Fibroblast of lung (primary cell): ENCODE measurements around the gene CYTH1. TPM values are rescaled to one million over a fixed set of nuclear protein-coding genes. Genes with fewer than 3 reads are reported as not detected.

ENCODE experiments used
- DNase-seq, 2 donors: peaks; one replicate each; pipeline versions ENCODE4 v3.0.0 to v3.0.0-alpha.2; 2010; ENCODE audit warnings: low read depth in 2 of 2
- H2AFZ ChIP-seq: 2 replicates; pipeline ENCODE4 v1.5.1; 2012; ENCODE audit warnings: low read length, control low read depth, inconsistent platforms
- H3K27ac ChIP-seq: 2 replicates; pipeline ENCODE4 v1.5.1; 2011; ENCODE audit warnings: low read length, control low read depth; ENCODE audit not compliant: insufficient read depth
- H3K27me3 ChIP-seq: 2 replicates; pipeline ENCODE4 v1.5.1; 2011; ENCODE audit warnings: mild to moderate bottlenecking, low read length; ENCODE audit not compliant: control insufficient read depth, insufficient read depth
- H3K36me3 ChIP-seq: 2 replicates; pipeline ENCODE4 v1.5.1; 2011; ENCODE audit warnings: low read length; ENCODE audit not compliant: control insufficient read depth, insufficient read depth
- H3K4me1 ChIP-seq: 2 replicates; pipeline ENCODE4 v1.5.1; 2011; ENCODE audit warnings: low read length; ENCODE audit not compliant: control insufficient read depth, insufficient read depth; ENCODE audit errors: extremely low read depth
- H3K4me2 ChIP-seq: 2 replicates; pipeline ENCODE4 v1.5.1; 2011; ENCODE audit warnings: low read length, control low read depth; ENCODE audit not compliant: insufficient read depth; ENCODE audit errors: extremely low read depth
- H3K4me3 ChIP-seq, 4 experiments: fragments of 200-600 bp in 1 of 4; sonication (generic) in 1 of 4; replicated peaks in 1 of 4; 2 replicates each; pipeline ENCODE4 v1.5.1; 2011 to 2016; ENCODE audit warnings: low read length in 4 of 4, low read depth in 3 of 4, mild to moderate bottlenecking in 3 of 4, control low read depth in 2 of 4, inconsistent platforms in 1 of 4, mixed read lengths in 1 of 4; ENCODE audit not compliant: insufficient read depth in 1 of 4; ENCODE audit errors: control extremely low read depth in 1 of 4
- H3K79me2 ChIP-seq: 2 replicates; pipeline ENCODE4 v1.5.1; 2012; ENCODE audit warnings: mild to moderate bottlenecking, low read length, inconsistent platforms; ENCODE audit not compliant: control insufficient read depth, insufficient read depth
- H3K9ac ChIP-seq: 2 replicates; pipeline ENCODE4 v1.5.1; 2011; ENCODE audit warnings: mild to moderate bottlenecking, low read length, control low read depth; ENCODE audit not compliant: insufficient read depth
- H3K9me3 ChIP-seq: 2 replicates; pipeline ENCODE4 v1.5.1; 2012; ENCODE audit warnings: low read depth, low read length; ENCODE audit not compliant: control insufficient read depth, insufficient read depth
- H4K20me1 ChIP-seq: 2 replicates; pipeline ENCODE4 v1.5.1; 2011; ENCODE audit warnings: low read length; ENCODE audit not compliant: control insufficient read depth, insufficient read depth; ENCODE audit errors: extremely low read depth
- EZH2 ChIP-seq: IDR thresholded peaks from 2 replicates; pipeline ENCODE4 v1.5.1; 2012; ENCODE audit warnings: low read length, control low read depth, mild to moderate bottlenecking; ENCODE audit errors: missing control alignments
- polyA plus RNA-seq, 2 donors: library from polyadenylated mRNA; depleted of rRNA in 1 of 2; stranded (reverse) in 1 of 2; unstranded in 1 of 2; fragments of >200 nt; gene quantifications; 2 replicates each; pipeline ENCODE4 v1.2.1, GENCODE V29; 2011 to 2012; ENCODE audit warnings: missing spikeins in 1 of 2
- total RNA-seq: library from RNA; depleted of rRNA; stranded (reverse); fragments of >200 nt; gene quantifications from 2 replicates; pipeline ENCODE4 v1.2.1, GENCODE V29; 2014
- TF ChIP-seq, protein P1 (sequence below), 2 donors: IDR thresholded peaks in 1 of 2; conservative IDR thresholded peaks in 1 of 2; 1 replicate in 1 of 2; 2 replicates in 1 of 2; pipeline ENCODE4 v1.5.1; 2011 to 2012; ENCODE audit warnings: low read length in 2 of 2, control low read depth in 1 of 2, inconsistent platforms in 1 of 2, low read depth in 1 of 2, mild to moderate bottlenecking in 1 of 2

CYTH1 gene
- total and polyA plus RNA-seq, 2 donors (not counting 1 experiment from before 2014, with no cell fraction given) = 8.9 to 9.9 TPM

DNA sequence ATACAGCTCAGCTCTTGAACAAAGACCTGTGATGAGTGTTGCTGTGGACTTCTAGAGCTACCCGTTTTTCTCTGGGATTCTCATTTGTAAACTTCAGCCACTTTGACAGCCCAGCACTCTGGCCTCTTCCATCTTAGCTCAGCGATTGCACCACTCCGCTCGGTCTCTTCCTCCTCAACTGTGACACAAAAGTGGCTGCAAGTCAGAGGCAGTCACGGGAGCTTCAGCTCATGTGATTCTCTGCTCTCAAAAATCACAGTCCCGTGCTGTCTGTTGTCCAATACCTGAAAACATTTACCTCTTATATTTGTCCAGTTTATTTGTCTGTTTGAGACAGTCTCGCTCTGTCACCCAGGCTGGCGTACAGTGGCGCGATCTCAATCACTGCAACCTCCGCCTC is 129.2 kb downstream of the CYTH1 start:
- Histone ChIP-seq H3K4me2 (no peak overlapping the region), H4K20me1 (no peaks in the 10 kb centered on the region), H3K27ac (no peak overlapping the region), H3K4me3 (no peak overlapping the region), H2AFZ (no peak overlapping the region), H3K79me2 (no peaks in the 10 kb centered on the region), H3K9me3 (no peaks in the 10 kb centered on the region), H3K27me3 (peaks cover 9% of the 10 kb centered on the region), H3K36me3 (no peaks in the 10 kb centered on the region), H3K4me1 (no peaks in the 10 kb centered on the region), H3K9ac (no peak overlapping the region)
- TF ChIP-seq, protein P1, sequence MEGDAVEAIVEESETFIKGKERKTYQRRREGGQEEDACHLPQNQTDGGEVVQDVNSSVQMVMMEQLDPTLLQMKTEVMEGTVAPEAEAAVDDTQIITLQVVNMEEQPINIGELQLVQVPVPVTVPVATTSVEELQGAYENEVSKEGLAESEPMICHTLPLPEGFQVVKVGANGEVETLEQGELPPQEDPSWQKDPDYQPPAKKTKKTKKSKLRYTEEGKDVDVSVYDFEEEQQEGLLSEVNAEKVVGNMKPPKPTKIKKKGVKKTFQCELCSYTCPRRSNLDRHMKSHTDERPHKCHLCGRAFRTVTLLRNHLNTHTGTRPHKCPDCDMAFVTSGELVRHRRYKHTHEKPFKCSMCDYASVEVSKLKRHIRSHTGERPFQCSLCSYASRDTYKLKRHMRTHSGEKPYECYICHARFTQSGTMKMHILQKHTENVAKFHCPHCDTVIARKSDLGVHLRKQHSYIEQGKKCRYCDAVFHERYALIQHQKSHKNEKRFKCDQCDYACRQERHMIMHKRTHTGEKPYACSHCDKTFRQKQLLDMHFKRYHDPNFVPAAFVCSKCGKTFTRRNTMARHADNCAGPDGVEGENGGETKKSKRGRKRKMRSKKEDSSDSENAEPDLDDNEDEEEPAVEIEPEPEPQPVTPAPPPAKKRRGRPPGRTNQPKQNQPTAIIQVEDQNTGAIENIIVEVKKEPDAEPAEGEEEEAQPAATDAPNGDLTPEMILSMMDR (conservative IDR thresholded peaks at IDR 0.05 in 1 of 2, IDR thresholded peaks at IDR 0.05 in 1 of 2; ENCODE audit: low read depth in 1 of 2, low read length in 2 of 2) = no peak
- no peak for TF ChIP-seq EZH2
- DNase-seq = no peak

DNA sequence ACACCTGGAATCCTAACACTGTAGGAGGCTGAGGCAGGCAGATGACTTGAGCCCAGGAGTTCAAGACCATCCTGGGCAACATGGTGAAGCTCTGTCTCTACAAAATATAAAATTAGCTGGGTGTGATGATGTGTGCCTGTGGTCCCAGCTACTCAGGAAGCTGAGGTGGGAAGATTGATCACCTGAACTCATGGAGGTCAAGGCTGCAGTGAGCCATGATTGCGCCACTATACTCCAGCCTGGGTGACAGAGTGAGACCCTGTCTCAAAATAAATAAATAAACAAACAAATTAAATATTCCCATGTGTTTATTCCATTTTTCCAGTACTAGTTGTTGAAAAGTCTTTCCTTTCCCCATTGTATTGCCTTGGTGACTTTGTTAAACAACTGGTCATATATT is 130.0 kb downstream of the CYTH1 start:
- no peak for DNase-seq
- Histone ChIP-seq H3K4me1 (no peaks in the 10 kb centered on the region), H3K9ac (no peak overlapping the region), H3K36me3 (no peaks in the 10 kb centered on the region), H3K79me2 (no peaks in the 10 kb centered on the region), H2AFZ (no peak overlapping the region), H3K9me3 (no peaks in the 10 kb centered on the region), H4K20me1 (no peaks in the 10 kb centered on the region), H3K27ac (no peak overlapping the region), H3K4me3 (no peak overlapping the region), H3K27me3 (peaks cover 9% of the 10 kb centered on the region), H3K4me2 (no peak overlapping the region)
- TF ChIP-seq, protein P1 (conservative IDR thresholded peaks at IDR 0.05 in 1 of 2, IDR thresholded peaks at IDR 0.05 in 1 of 2; ENCODE audit: low read depth in 1 of 2, low read length in 2 of 2) = no peak
- no peak for TF ChIP-seq EZH2

DNA sequence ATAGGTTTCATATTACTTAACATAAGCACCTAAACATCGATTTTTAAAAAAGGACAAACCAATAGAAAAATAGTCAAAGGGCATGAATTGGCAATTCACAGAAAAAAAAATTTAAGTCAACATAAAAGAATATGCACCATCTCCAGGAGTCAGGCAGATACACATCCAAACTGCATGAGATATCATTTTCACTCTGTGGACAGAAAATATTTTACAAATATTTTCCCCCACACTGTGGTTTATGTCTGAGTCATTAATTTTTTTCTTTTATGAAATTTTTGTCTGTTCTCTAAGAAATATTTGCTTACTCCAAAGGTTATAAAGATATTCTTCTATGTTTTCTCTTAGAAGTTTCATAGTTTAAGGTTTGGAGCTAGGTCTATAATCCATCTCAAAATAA is 130.5 kb downstream of the CYTH1 start:
- Histone ChIP-seq H3K4me1 (no peaks in the 10 kb centered on the region), H3K36me3 (no peaks in the 10 kb centered on the region), H3K4me3 (no peak overlapping the region), H3K79me2 (no peaks in the 10 kb centered on the region), H3K27ac (no peak overlapping the region), H3K9ac (no peak overlapping the region), H2AFZ (no peak overlapping the region), H3K27me3 (peaks cover 9% of the 10 kb centered on the region), H3K4me2 (no peak overlapping the region), H3K9me3 (no peaks in the 10 kb centered on the region), H4K20me1 (no peaks in the 10 kb centered on the region)
- peak in 1 of 2 donors; percentile 17 for DNase-seq
- no peak for TF ChIP-seq EZH2
- TF ChIP-seq, protein P1 (conservative IDR thresholded peaks at IDR 0.05 in 1 of 2, IDR thresholded peaks at IDR 0.05 in 1 of 2; ENCODE audit: low read depth in 1 of 2, low read length in 2 of 2) = no peak
